Naive thymus-derived CD4-positive, alpha-beta T cell (primary cell): ENCODE results near the gene DCHS2. TPM values are rescaled to one million over a fixed set of nuclear protein-coding genes. Genes with fewer than 3 reads are reported as not detected.

ENCODE experiments used
- ATAC-seq: fragments of 150-1000 bp; cut with Tn5 transposase; 2 replicates; pipeline ENCODE4 v1.10.0; 2021; ENCODE audit warnings: mild to moderate bottlenecking, moderate library complexity
- CTCF ChIA-PET: fragments of 350-600 bp; sonication (Branson Sonifier 250); formaldehyde crosslinking; loops from one replicate; lab custom pipeline; 2021; ENCODE audit warnings: antibody characterized with exemption; lab: Charles Lee
- POLR2A ChIA-PET: fragments of 350-600 bp; sonication (Branson Sonifier 250); formaldehyde crosslinking; loops from one replicate; lab custom pipeline; 2021; ENCODE audit warnings: antibody characterized with exemption, inconsistent platforms; lab: Charles Lee
- DNase-seq, 9 donors: peaks; one replicate each; pipeline versions ENCODE4 v3.0.0 to v3.0.0-alpha.2; 2020 to 2022; ENCODE audit warnings: mixed read lengths in 1 of 9
- H3K27ac ChIP-seq: one replicate; pipeline ENCODE4 v1.7.0; 2013; ENCODE audit warnings: mild to moderate bottlenecking, low read depth, low read length, moderate library complexity
- H3K27me3 ChIP-seq, 2 donors: one replicate each; pipeline ENCODE4 v1.7.0; 2013; ENCODE audit warnings: low read length in 2 of 2, mild to moderate bottlenecking in 2 of 2, moderate library complexity in 2 of 2; ENCODE audit not compliant: control insufficient read depth in 2 of 2, insufficient read depth in 2 of 2
- H3K36me3 ChIP-seq, 3 experiments: 1 replicate in 2 of 3; 2 replicates in 1 of 3; pipeline ENCODE4 v1.7.0; 2013; ENCODE audit warnings: low read length in 3 of 3, mild to moderate bottlenecking in 3 of 3, moderate library complexity in 1 of 3; ENCODE audit not compliant: insufficient read depth in 3 of 3, control insufficient read depth in 2 of 3
- H3K4me1 ChIP-seq, 2 donors: one replicate each; pipeline ENCODE4 v1.7.0; 2013; ENCODE audit warnings: low read length in 2 of 2, mild to moderate bottlenecking in 2 of 2, moderate library complexity in 1 of 2; ENCODE audit not compliant: control insufficient read depth in 2 of 2, insufficient read depth in 2 of 2
- H3K4me3 ChIP-seq: 2 replicates; pipeline ENCODE4 v1.7.0; 2013; ENCODE audit warnings: mild to moderate bottlenecking, low read length
- H3K9me3 ChIP-seq, 3 experiments: 1 replicate in 2 of 3; 2 replicates in 1 of 3; pipeline ENCODE4 v1.7.0; 2013; ENCODE audit warnings: low read length in 3 of 3; ENCODE audit not compliant: control insufficient read depth in 2 of 3
- H3K27ac Mint-ChIP-seq, 9 donors: one replicate each; pipeline ENCODE4 v1.8.0; 2020 to 2022; ENCODE audit warnings: mixed read lengths in 9 of 9, mild to moderate bottlenecking in 8 of 9, moderate library complexity in 5 of 9, inconsistent platforms in 2 of 9
- H3K27me3 Mint-ChIP-seq, 5 donors: one replicate each; pipeline ENCODE4 v1.8.0; 2021 to 2022; ENCODE audit warnings: mixed read lengths in 5 of 5, mild to moderate bottlenecking in 1 of 5
- H3K36me3 Mint-ChIP-seq, 5 donors: one replicate each; pipeline ENCODE4 v1.8.0; 2020 to 2022; ENCODE audit warnings: mixed read lengths in 5 of 5, mild to moderate bottlenecking in 3 of 5, inconsistent platforms in 1 of 5
- H3K4me1 Mint-ChIP-seq, 7 donors: one replicate each; pipeline ENCODE4 v1.8.0; 2020 to 2022; ENCODE audit warnings: mixed read lengths in 7 of 7, mild to moderate bottlenecking in 3 of 7, inconsistent platforms in 1 of 7
- H3K4me3 Mint-ChIP-seq, 10 donors: one replicate each; pipeline ENCODE4 v1.8.0; 2020 to 2022; ENCODE audit warnings: mild to moderate bottlenecking in 10 of 10, mixed read lengths in 10 of 10, moderate library complexity in 6 of 10, inconsistent platforms in 2 of 10
- H3K9me3 Mint-ChIP-seq, 11 donors: one replicate each; pipeline ENCODE4 v1.8.0; 2020 to 2022; ENCODE audit warnings: mixed read lengths in 11 of 11, mild to moderate bottlenecking in 4 of 11, inconsistent platforms in 1 of 11, moderate library complexity in 1 of 11
- intact Hi-C, 2 donors: fragments of 100-400 bp; cut with micrococcal nuclease; formaldehyde crosslinking; loops; one replicate each; pipeline ENCODE4 v1.15.1; 2023
- polyA plus RNA-seq, 2 donors: library from polyadenylated mRNA; unstranded; fragments of 300-500 nt; fragmentation: Illumina TruSeq; gene quantifications; one replicate each; pipeline ENCODE4 v1.2.3, GENCODE V29; 2021
- total RNA-seq, 6 experiments: library from RNA in 5 of 6; stranded (reverse) in 5 of 6; gene quantifications; 1 replicate in 5 of 6; 2 replicates in 1 of 6; pipeline ENCODE4 v1.2.3 and lab custom pipeline; 2021 to 2026

Gene DCHS2, protein sequence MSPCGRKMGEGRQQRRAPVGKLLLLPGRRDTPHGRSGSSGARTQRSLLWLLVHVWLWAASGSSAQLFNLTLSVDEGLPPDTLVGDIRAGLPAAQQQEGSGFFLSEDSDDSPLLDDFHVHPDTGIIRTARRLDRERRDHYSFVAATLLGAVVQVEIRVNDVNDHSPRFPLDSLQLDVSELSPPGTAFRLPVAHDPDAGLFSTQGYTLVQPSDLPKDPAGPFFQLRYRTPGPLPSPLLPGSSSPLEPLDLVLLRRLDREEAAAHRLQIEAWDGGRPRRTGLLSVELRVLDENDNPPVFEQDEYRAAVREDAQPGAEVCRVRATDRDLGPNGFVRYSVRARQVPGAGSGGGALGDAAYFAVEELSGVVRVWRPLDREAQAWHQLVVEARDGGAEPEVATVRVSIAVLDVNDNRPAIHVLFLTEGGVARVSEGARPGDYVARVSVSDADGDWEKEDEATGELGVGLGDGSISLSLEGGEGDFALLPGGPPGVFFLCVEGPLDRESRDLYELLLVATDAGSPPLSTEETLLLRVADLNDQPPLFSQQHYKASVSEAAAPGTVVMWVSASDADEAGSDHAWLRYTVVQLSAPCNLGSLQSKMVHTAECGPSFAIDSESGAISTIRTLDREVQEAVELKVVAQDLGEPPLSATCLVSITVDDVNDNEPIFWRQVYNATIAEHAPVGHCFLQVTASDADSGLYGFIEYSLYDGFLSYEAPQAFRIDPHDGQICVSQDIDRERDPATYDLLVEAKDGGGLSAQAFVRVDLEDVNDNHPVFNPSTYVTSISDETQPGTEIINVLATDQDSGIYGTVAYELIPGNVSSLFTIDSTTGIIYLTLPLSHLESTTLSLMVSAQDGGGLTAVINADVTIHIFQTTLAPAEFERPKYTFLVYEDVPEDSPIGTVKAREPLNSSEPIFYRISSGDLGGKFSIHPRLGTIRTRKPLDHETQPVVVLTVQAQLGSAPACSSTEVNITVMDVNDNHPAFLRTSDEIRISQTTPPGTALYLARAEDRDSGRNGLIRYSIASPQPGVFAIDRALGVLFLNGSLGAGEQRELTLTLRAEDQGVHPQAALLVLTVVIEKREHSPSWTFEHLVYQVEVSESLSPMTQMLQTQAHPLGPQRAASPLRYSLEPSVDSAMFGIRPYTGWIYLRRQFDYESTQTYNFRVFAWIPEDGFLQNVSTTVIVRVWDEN (N-terminal part only)
- total RNA-seq (under 1 TPM in 2 of 5 experiments, not detected in 3; 0.05 to 0.08 TPM), polyA plus RNA-seq (not detected), total RNA-seq (lab: John Stamatoyannopoulos, UW) (not detected)

- Mint-ChIP-seq H3K27me3 (peaks cover 37 to 82% (median 65%) of the 10 kb centered on the region in 5 donors), H3K27ac (peak within 1 kb of the TSS in 1 of 9 donors; percentile 17), H3K36me3 (peaks cover 0 to 3% (median 0%) of the 10 kb centered on the region in 5 donors), H3K9me3 (peaks cover 0 to 1% (median 0%) of the 10 kb centered on the region in 11 donors), H3K4me1 (peaks cover 11 to 32% (median 20%) of the 10 kb centered on the region in 7 donors), H3K4me3 (peak within 1 kb of the TSS; percentile 59 to 87 (median 76))
- ATAC-seq (peak; percentile 39), DNase-seq (peak in 1 of 9 donors; percentile 1)
- intact Hi-C loops, result loop anchor here in 1 of 2 donors (5.0 kb wide), 1 partner anchor 251 kb away; the partner anchor contains the start of gene LRAT
- Histone ChIP-seq H3K27ac (no peak within 1 kb of the TSS), H3K9me3 (no peaks in the 10 kb centered on the region), H3K27me3 (no peaks in the 10 kb centered on the region), H3K36me3 (no peaks in the 10 kb centered on the region), H3K4me1 (no peaks in the 10 kb centered on the region), H3K4me3 (peak within 1 kb of the TSS; percentile 24)
- POLR2A ChIA-PET, result no interaction called here
- CTCF ChIA-PET, result interaction anchor here (0.6 kb wide), 1 partner anchor 684 kb away, joined by 3 read pairs; no protein-coding TSS in a partner anchor
Observed at GRCh38 chr4:154491341-154492271, at the start of gene DCHS2. Gene DCHS2 (minus strand): TSS chr4:154491799. CDS start chr4:154491355, 444 bp downstream.

GRCh38 chr4:154534296-154534695, 42.7 kb upstream of the DCHS2 start:
- ChIA-PET POLR2A (no interaction called here), CTCF (no interaction called here)
- Histone ChIP-seq H3K4me1 (no peaks in the 10 kb centered on the region), H3K36me3 (peaks cover 0 to 22% (median 3%) of the 10 kb centered on the region in 3 experiments), H3K27ac (no peak overlapping the region), H3K4me3 (no peak overlapping the region), H3K27me3 (no peaks in the 10 kb centered on the region), H3K9me3 (no peaks in the 10 kb centered on the region)
- H3K27me3 Mint-ChIP-seq, result peaks cover 0 to 8% (median 0%) of the 10 kb centered on the region in 5 donors
- H3K4me3 Mint-ChIP-seq, result no peak overlapping the region
- H3K4me1 Mint-ChIP-seq, result no peaks in the 10 kb centered on the region
- intact Hi-C loops, result no loop called here
- ATAC-seq (no peak), DNase-seq (no peak)
- peaks cover 0 to 16% (median 7%) of the 10 kb centered on the region in 5 donors for H3K36me3 Mint-ChIP-seq
- H3K9me3 Mint-ChIP-seq, result no peaks in the 10 kb centered on the region
- peak overlapping the region in 5 of 9 donors; percentile 7 to 51 (median 27) for H3K27ac Mint-ChIP-seq

DNA sequence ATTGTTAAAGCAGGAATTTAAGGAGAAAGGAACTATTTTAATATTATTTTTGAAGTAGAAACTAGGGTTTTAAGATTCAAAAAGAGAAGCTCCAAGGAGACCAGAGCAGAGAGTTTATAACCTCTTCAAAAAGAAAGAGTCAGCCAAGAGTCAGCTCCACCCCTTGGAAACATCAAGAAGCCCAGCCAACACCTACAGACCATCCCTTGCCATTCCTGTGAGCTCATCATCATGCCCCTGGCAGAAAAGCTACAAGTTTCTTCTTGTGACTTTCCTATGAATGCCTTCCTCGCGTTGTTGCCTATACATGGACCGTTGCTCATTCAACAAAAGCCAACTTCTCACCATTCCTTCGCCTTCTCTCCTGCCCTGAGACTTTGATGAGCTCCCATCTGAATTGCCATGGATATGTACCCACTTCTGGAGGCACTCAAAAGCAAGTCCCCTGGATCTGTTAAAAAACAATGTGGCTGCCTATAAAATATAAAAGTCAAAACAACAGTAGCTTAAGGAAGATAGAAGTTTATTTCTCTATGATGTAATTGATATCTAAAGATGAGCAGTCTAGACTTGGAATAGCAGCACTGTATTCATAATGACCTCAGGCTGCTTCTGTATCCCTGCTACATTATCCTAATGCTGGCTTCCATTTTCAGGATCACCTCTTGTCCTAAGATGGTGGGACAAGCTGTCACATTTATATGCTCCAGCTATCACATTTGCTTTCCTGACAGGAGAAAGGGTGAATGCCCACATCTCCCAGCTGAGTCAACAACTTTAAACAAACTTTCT, 38.3 kb upstream of the DCHS2 start:
- DNase-seq (no peak), ATAC-seq (no peak)
- Histone ChIP-seq H3K27ac (no peak overlapping the region), H3K36me3 (no peaks in the 10 kb centered on the region), H3K27me3 (no peaks in the 10 kb centered on the region), H3K9me3 (no peaks in the 10 kb centered on the region), H3K4me1 (no peaks in the 10 kb centered on the region), H3K4me3 (no peak overlapping the region)
- ChIA-PET CTCF (interaction anchor here (0.7 to 0.8 kb wide), 2 partner anchors 20 to 91 kb away, joined by 3 to 5 read pairs; partner anchors contain the start of gene PLRG1), POLR2A (no interaction called here)
- intact Hi-C loops, result no loop called here
- H3K36me3 Mint-ChIP-seq, result peaks cover 0 to 3% (median 0%) of the 10 kb centered on the region in 5 donors
- H3K27ac Mint-ChIP-seq, result no peak overlapping the region
- H3K9me3 Mint-ChIP-seq, result peaks cover 0 to 1% (median 0%) of the 10 kb centered on the region in 11 donors
- H3K27me3 Mint-ChIP-seq, result peaks cover 9 to 29% (median 15%) of the 10 kb centered on the region in 5 donors
- peaks cover 0 to 3% (median 0%) of the 10 kb centered on the region in 7 donors for H3K4me1 Mint-ChIP-seq
- H3K4me3 Mint-ChIP-seq, result no peak overlapping the region

DNA sequence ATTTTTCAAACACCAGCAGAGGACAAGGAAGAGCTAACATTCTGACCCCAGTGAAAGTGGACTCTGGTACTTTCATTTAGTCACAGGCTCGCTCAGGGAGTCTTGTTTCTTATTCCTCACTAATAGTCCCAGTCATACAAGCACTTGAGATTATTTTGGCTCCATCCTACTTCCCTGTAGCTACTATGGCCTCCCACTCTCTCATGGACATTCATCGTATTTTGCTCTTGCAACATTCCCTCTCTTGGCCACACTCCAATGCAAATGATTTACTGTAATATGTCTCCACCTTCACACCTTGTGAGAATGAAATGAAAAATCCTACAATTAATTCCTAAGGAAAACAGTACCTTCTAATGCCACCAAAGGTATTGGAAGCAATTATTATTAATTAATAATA, 37.3 kb upstream of the DCHS2 start:
- CTCF ChIA-PET, result no interaction called here

DNA sequence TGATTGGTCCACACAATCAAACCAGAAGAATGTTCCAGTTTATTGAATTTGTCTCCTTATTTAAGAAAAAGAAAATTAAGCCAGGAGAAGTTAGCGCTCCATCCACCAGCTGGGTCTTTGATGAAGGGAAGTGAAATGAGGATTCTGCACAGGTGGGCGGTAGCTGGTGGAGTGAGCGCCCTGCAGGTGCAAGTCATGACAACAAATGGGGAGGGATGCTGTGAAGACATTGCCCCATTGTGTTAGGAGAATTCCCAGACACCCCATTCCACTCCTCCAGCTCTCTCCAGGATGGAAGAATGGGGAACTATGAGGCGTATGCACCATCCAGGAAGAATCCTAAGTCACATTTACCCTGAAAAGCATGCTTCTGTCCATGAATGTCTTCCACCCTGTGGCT, 35.7 kb upstream of the DCHS2 start:
- H3K27ac ChIP-seq, result no peak overlapping the region
- H3K4me3 Mint-ChIP-seq, result no peak overlapping the region
- DNase-seq, result no peak
- H3K27me3 Mint-ChIP-seq, result peaks cover 15 to 32% (median 23%) of the 10 kb centered on the region in 5 donors
- intact Hi-C loops, result no loop called here
- no peaks in the 10 kb centered on the region for H3K36me3 ChIP-seq
- peaks cover 0 to 3% (median 0%) of the 10 kb centered on the region in 11 donors for H3K9me3 Mint-ChIP-seq
- no peaks in the 10 kb centered on the region for H3K4me1 ChIP-seq
- no peak overlapping the region for H3K4me3 ChIP-seq
- H3K9me3 ChIP-seq, result no peaks in the 10 kb centered on the region
- H3K36me3 Mint-ChIP-seq, result no peaks in the 10 kb centered on the region
- H3K27me3 ChIP-seq, result no peaks in the 10 kb centered on the region
- CTCF ChIA-PET, result no interaction called here
- peaks cover 0 to 3% (median 0%) of the 10 kb centered on the region in 7 donors for H3K4me1 Mint-ChIP-seq
- POLR2A ChIA-PET, result no interaction called here
- no peak overlapping the region for H3K27ac Mint-ChIP-seq
- no peak for ATAC-seq

More for the DNA sequence above, 37.3 kb upstream of the DCHS2 start:
- Histone ChIP-seq H3K36me3 (no peaks in the 10 kb centered on the region), H3K9me3 (no peaks in the 10 kb centered on the region), H3K4me1 (no peaks in the 10 kb centered on the region), H3K4me3 (no peak overlapping the region), H3K27me3 (no peaks in the 10 kb centered on the region), H3K27ac (no peak overlapping the region)
- Mint-ChIP-seq H3K36me3 (no peaks in the 10 kb centered on the region), H3K4me3 (no peak overlapping the region), H3K27ac (no peak overlapping the region), H3K4me1 (peaks cover 0 to 3% (median 0%) of the 10 kb centered on the region in 7 donors), H3K9me3 (peaks cover 0 to 1% (median 0%) of the 10 kb centered on the region in 11 donors), H3K27me3 (peaks cover 9 to 29% (median 17%) of the 10 kb centered on the region in 5 donors)
- POLR2A ChIA-PET, result no interaction called here
- DNase-seq, result no peak
- intact Hi-C loops, result no loop called here
- no peak for ATAC-seq
